Testis (tissue), 2 donors: ENCODE data around the gene CASK.

ENCODE experiments used
- CTCF ChIP-seq, 3 experiments: fragments of 450-650 bp in 2 of 3; fragments of 200-600 bp in 1 of 3; sonication (generic) in 1 of 3; IDR thresholded peaks; one replicate each; pipeline ENCODE4 v1.5.1; 2016 to 2019; ENCODE audit warnings: antibody characterized with exemption in 3 of 3, mild to moderate bottlenecking in 2 of 3, moderate library complexity in 1 of 3
- POLR2A ChIP-seq: fragments of 450-650 bp; IDR thresholded peaks from one replicate; pipeline ENCODE4 v1.6.1; 2017; ENCODE audit warnings: antibody characterized with exemption, mild to moderate bottlenecking, moderate library complexity

DNA sequence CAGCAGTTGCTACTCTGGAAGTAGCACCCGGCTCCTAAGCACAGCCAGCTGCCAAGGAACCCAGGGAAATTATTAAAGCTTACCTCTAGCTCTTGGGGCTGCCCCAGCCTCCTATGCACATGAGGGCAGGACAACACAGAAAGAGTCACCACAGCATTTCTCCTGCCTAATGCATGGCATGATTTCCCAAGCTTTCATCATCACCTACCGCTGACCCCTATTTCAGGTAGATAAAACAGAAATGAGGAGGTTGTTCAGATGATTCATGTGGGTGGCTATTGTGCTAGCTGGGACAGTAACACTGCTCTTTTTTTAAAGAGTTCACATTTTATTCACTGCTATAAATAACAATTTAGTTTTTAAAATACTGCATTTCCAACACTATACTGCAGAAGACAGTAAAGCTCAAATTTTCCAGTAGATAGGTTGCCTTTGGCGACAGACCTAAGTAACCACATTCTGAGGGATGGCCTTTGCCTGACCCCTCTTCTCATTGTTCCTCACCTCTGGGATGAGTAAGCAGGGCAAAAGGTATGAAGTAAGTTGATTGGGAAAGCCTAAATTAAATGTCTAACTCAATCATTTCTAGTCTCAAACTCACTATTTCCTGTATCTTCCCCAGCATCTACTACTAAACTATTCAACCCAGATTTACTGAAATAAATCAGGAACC is 16.7 kb downstream of the CASK start:
- no peak for TF ChIP-seq POLR2A
- no peak for TF ChIP-seq CTCF (IDR thresholded peaks at IDR 0.05)
